HCT116 (cell line): ENCODE results near the gene C10orf62. TPM values are rescaled to one million over a fixed set of nuclear protein-coding genes. Genes with fewer than 3 reads are reported as not detected.

Experiments used
- ATAC-seq: fragments of 200-7000 bp; cut with Tn5 transposase; 2 replicates; pipeline ENCODE4 v1.9.1; 2020; ENCODE audit warnings: mild to moderate bottlenecking, moderate library complexity
- BruUV-seq: library from RNA; stranded (reverse); fragments of 400-500 nt; replicated peaks from 2 replicates; lab custom pipeline; 2021; lab: Mats Ljungman, UMichigan
- CTCF ChIA-PET: fragments of 300-600 bp; sonication (Branson Sonifier 250); formaldehyde crosslinking; loops from one replicate; lab custom pipeline; 2021; ENCODE audit warnings: antibody characterized with exemption; lab: Charles Lee
- POLR2A ChIA-PET: fragments of 300-600, 350-600 bp; sonication (Branson Sonifier 250); formaldehyde crosslinking; loops from one replicate; lab custom pipeline; 2021; ENCODE audit warnings: antibody characterized with exemption; lab: Charles Lee
- RAD21 ChIA-PET, 2 experiments: fragments of 300-600 bp; sonication (Branson Sonifier 250); formaldehyde crosslinking; loops; one replicate each; lab custom pipeline; 2023; ENCODE audit warnings: low total read pairs in 2 of 2; ENCODE audit not compliant: uncharacterized antibody in 2 of 2, unreplicated experiment in 2 of 2, low non-redundant PET in 1 of 2; lab: Charles Lee
- DNase-seq: peaks from one replicate; pipeline ENCODE4 v3.0.0-alpha.2; 2010; ENCODE audit warnings: low read depth, low spot score
- H2AFZ ChIP-seq: fragments of 200-600 bp; shearing (Covaris generic), sonication (generic); 2 replicates; pipeline ENCODE4 v1.6.1; 2017; ENCODE audit warnings: low read depth, mixed run types, mixed read lengths, antibody characterized with exemption, low read length; ENCODE audit not compliant: poor library complexity, severe bottlenecking
- H3K27ac ChIP-seq: 2 replicates; pipeline ENCODE4 v1.5.1; 2012; ENCODE audit warnings: low read depth, low read length
- H3K27me3 ChIP-seq: fragments of 200-600 bp; sonication (generic); 2 replicates; pipeline ENCODE4 v1.6.1; 2016; ENCODE audit warnings: mixed run types, low read length, mixed read lengths; ENCODE audit not compliant: insufficient read depth
- H3K36me3 ChIP-seq, 2 experiments: fragments of 200-500 bp in 1 of 2; fragments of 200-600 bp in 1 of 2; sonication (Bioruptor generic) in 1 of 2; sonication (generic) in 1 of 2; 2 replicates each; pipeline versions ENCODE4 v1.5.1 to v1.6.1; 2014 to 2016; ENCODE audit warnings: low read length in 2 of 2, inconsistent platforms in 1 of 2, mixed read lengths in 1 of 2, mixed run types in 1 of 2; ENCODE audit not compliant: insufficient read depth in 2 of 2, control insufficient read depth in 1 of 2
- H3K4me1 ChIP-seq, 2 experiments: fragments of 200-600 bp in 1 of 2; sonication (generic) in 1 of 2; 2 replicates each; pipeline versions ENCODE4 v1.5.1 to v1.6.1; 2012 to 2017; ENCODE audit warnings: low read length in 2 of 2, inconsistent platforms in 1 of 2, mild to moderate bottlenecking in 1 of 2, mixed read lengths in 1 of 2, mixed run types in 1 of 2, moderate library complexity in 1 of 2; ENCODE audit not compliant: insufficient read depth in 2 of 2, control insufficient read depth in 1 of 2
- H3K4me2 ChIP-seq: fragments of 200-600 bp; sonication (generic); 2 replicates; pipeline ENCODE4 v1.6.1; 2017; ENCODE audit warnings: mixed run types, low read length, mixed read lengths
- H3K4me3 ChIP-seq, 2 experiments: fragments of 200-600 bp in 1 of 2; sonication (generic) in 1 of 2; replicated peaks in 1 of 2; 2 replicates each; pipeline ENCODE4 v1.5.1; 2011 to 2016; ENCODE audit warnings: low read length in 2 of 2, control low read depth in 1 of 2, low read depth in 1 of 2, mild to moderate bottlenecking in 1 of 2, mixed read lengths in 1 of 2, mixed run types in 1 of 2
- H3K79me2 ChIP-seq: fragments of 200-600 bp; sonication (generic); 2 replicates; pipeline ENCODE4 v1.6.1; 2017; ENCODE audit warnings: mild to moderate bottlenecking, mixed run types, low read length, moderate library complexity, mixed read lengths; ENCODE audit not compliant: insufficient read depth
- H3K9ac ChIP-seq: fragments of 200-600 bp; sonication (generic); 2 replicates; pipeline ENCODE4 v1.6.1; 2016; ENCODE audit warnings: low read length, mixed read lengths
- H3K9me2 ChIP-seq: fragments of 200-600 bp; sonication (generic), shearing (Covaris generic); 2 replicates; pipeline ENCODE4 v1.6.1; 2017; ENCODE audit warnings: mixed run types, mild to moderate bottlenecking, moderate library complexity; ENCODE audit not compliant: insufficient read depth
- H3K9me3 ChIP-seq, 2 experiments: fragments of 200-500 bp in 1 of 2; fragments of 200-600 bp in 1 of 2; sonication (Bioruptor generic) in 1 of 2; sonication (generic) in 1 of 2; 2 replicates each; pipeline ENCODE4 v1.6.1; 2014 to 2017; ENCODE audit warnings: low read length in 2 of 2, mixed read lengths in 2 of 2, inconsistent platforms in 1 of 2, low read depth in 1 of 2, mild to moderate bottlenecking in 1 of 2, mixed run types in 1 of 2, moderate library complexity in 1 of 2; ENCODE audit not compliant: control insufficient read depth in 1 of 2, insufficient read depth in 1 of 2
- H4K20me1 ChIP-seq: fragments of 200-600 bp; sonication (generic), shearing (Covaris generic); 2 replicates; pipeline ENCODE4 v1.6.1; 2017; ENCODE audit warnings: mixed run types, mild to moderate bottlenecking, moderate library complexity; ENCODE audit not compliant: insufficient read depth
- EZH2phosphoT487 ChIP-seq: fragments of 200-600 bp; IDR thresholded peaks from 2 replicates; pipeline ENCODE4 v1.6.1; 2018; ENCODE audit warnings: antibody characterized with exemption, borderline replicate concordance
- RAD21 ChIP-seq: IDR thresholded peaks from 2 replicates; pipeline ENCODE4 v1.6.1; 2012; ENCODE audit warnings: low read depth, mild to moderate bottlenecking
- SP1 ChIP-seq: IDR thresholded peaks from 2 replicates; pipeline ENCODE4 v1.6.1; 2012; ENCODE audit warnings: low read depth
- intact Hi-C: fragments of 100-400 bp; cut with micrococcal nuclease; formaldehyde crosslinking; loops from 2 replicates; pipeline ENCODE4 v1.10.0; 2022
- total RNA-seq: library from RNA; stranded (reverse); gene quantifications from one replicate; pipeline ENCODE4 v1.2.1, GENCODE V29; 2021; ENCODE audit not compliant: unreplicated experiment
- TF ChIP-seq, protein P1 (sequence below): IDR thresholded peaks from 2 replicates; pipeline ENCODE4 v1.6.1; 2012
- TF ChIP-seq, protein P2 (sequence below): IDR thresholded peaks from 2 replicates; pipeline ENCODE4 v1.6.1; 2011; ENCODE audit warnings: mild to moderate bottlenecking, low read length, moderate library complexity; ENCODE audit not compliant: insufficient replicate concordance; ENCODE audit errors: extremely low read depth
- TF ChIP-seq, protein P3 (sequence below): IDR thresholded peaks from 2 replicates; pipeline ENCODE4 v1.6.1; 2012
- TF ChIP-seq, protein P4 (sequence below), 3 experiments: fragments of 200-600 bp in 1 of 3; sonication (generic) in 1 of 3; IDR thresholded peaks in 2 of 3; conservative IDR thresholded peaks in 1 of 3; 2 replicates each; pipeline ENCODE4 v1.5.1; 2012 to 2017; ENCODE audit warnings: low read depth in 2 of 3, low read length in 2 of 3, antibody characterized with exemption in 1 of 3, borderline replicate concordance in 1 of 3, control low read depth in 1 of 3, mild to moderate bottlenecking in 1 of 3, mixed read lengths in 1 of 3, mixed run types in 1 of 3, moderate library complexity in 1 of 3; ENCODE audit not compliant: insufficient read depth in 1 of 3

Gene C10orf62
- total RNA-seq, 1 experiment from 2014 or later: 0.32 TPM

DNA sequence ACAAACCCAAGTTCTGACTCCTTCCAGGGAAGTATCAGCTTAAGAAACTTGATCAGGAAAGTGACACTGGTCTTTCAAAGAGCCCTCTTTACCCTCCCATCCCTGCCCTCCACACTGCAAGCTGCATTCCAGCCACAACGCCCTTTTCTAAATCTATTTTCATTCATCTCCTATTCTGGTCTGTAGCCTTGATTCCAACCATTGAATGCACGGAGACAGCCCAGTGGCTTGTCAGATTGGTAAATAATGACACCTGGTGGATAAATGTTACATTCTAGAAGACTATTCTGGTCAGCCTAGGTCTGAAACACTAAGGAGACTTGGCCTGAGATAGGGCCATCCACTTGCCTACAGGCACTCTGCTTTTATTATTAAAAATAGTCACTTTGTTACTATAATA, 22.9 kb downstream of the C10orf62 start:
- ChIA-PET RAD21 (interaction anchor here (0.5 to 1.6 kb wide), 7 partner anchors 11 to 41 kb away, joined by 3 to 12 read pairs (median 3); partner anchors contain the start of genes ANKRD2 (in 2 of the 2) and C10orf62 (in 1 of the 2)), POLR2A (no interaction called here), CTCF (interaction anchor here (0.7 to 2.3 kb wide), 14 partner anchors 21 to 211 kb away, joined by 3 to 35 read pairs (median 4); partner anchors contain the start of genes ANKRD2, MMS19, MORN4 and RRP12)
- H4K20me1 ChIP-seq: no peaks in the 10 kb centered on the region
- TF ChIP-seq, protein P1, sequence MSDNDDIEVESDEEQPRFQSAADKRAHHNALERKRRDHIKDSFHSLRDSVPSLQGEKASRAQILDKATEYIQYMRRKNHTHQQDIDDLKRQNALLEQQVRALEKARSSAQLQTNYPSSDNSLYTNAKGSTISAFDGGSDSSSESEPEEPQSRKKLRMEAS: no peak
- TF ChIP-seq, protein P2, sequence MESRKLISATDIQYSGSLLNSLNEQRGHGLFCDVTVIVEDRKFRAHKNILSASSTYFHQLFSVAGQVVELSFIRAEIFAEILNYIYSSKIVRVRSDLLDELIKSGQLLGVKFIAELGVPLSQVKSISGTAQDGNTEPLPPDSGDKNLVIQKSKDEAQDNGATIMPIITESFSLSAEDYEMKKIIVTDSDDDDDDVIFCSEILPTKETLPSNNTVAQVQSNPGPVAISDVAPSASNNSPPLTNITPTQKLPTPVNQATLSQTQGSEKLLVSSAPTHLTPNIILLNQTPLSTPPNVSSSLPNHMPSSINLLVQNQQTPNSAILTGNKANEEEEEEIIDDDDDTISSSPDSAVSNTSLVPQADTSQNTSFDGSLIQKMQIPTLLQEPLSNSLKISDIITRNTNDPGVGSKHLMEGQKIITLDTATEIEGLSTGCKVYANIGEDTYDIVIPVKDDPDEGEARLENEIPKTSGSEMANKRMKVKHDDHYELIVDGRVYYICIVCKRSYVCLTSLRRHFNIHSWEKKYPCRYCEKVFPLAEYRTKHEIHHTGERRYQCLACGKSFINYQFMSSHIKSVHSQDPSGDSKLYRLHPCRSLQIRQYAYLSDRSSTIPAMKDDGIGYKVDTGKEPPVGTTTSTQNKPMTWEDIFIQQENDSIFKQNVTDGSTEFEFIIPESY: no peak
- TF ChIP-seq, protein P3, sequence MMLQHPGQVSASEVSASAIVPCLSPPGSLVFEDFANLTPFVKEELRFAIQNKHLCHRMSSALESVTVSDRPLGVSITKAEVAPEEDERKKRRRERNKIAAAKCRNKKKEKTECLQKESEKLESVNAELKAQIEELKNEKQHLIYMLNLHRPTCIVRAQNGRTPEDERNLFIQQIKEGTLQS: no peak
- no peak for TF ChIP-seq EZH2phosphoT487
- TF ChIP-seq SP1: no peak
- TF ChIP-seq, protein P4, sequence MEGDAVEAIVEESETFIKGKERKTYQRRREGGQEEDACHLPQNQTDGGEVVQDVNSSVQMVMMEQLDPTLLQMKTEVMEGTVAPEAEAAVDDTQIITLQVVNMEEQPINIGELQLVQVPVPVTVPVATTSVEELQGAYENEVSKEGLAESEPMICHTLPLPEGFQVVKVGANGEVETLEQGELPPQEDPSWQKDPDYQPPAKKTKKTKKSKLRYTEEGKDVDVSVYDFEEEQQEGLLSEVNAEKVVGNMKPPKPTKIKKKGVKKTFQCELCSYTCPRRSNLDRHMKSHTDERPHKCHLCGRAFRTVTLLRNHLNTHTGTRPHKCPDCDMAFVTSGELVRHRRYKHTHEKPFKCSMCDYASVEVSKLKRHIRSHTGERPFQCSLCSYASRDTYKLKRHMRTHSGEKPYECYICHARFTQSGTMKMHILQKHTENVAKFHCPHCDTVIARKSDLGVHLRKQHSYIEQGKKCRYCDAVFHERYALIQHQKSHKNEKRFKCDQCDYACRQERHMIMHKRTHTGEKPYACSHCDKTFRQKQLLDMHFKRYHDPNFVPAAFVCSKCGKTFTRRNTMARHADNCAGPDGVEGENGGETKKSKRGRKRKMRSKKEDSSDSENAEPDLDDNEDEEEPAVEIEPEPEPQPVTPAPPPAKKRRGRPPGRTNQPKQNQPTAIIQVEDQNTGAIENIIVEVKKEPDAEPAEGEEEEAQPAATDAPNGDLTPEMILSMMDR (IDR thresholded peaks at IDR 0.05 in 2 of 3, conservative IDR thresholded peaks at IDR 0.05 in 1 of 3; ENCODE audit: borderline replicate concordance in 1 of 3, insufficient read depth in 1 of 3, low read depth in 2 of 3, low read length in 2 of 3): peak; percentile 25 to 90 (median 56); a peak in 5 of 6 replicates
- TF ChIP-seq RAD21: peak; percentile 96
- no peak overlapping the region for H3K9ac ChIP-seq
- peaks cover 3 to 4% of the 10 kb centered on the region in 2 experiments; a peak in 2 of 4 replicates for H3K4me1 ChIP-seq
- no peaks in the 10 kb centered on the region for H3K9me2 ChIP-seq
- no peaks in the 10 kb centered on the region for H3K27me3 ChIP-seq
- BruUV-seq: no TSS peak
- no peaks in the 10 kb centered on the region for H3K79me2 ChIP-seq
- H3K4me2 ChIP-seq: no peak overlapping the region
- DNase-seq (peak; percentile 42), ATAC-seq (peak; percentile 96)
- H3K36me3 ChIP-seq: no peaks in the 10 kb centered on the region
- intact Hi-C loops: loop anchor here (1.0 to 2.0 kb wide), 4 partner anchors 40 to 205 kb away; partner anchors contain the start of gene ANKRD2
- no peak overlapping the region for H3K4me3 ChIP-seq
- no peak overlapping the region for H2AFZ ChIP-seq
- no peak overlapping the region for H3K27ac ChIP-seq
- H3K9me3 ChIP-seq: no peaks in the 10 kb centered on the region
